ENCODE results near the gene EXOC6. TPM values are rescaled to one million over a fixed set of nuclear protein-coding genes. Genes with fewer than 3 reads are reported as not detected.

EXOC6 gene
- total and polyA plus RNA-seq, 2 of the 13 experiments (the other 11 are each of a cell fraction or from before 2014, with no cell fraction given) = 22.2 to 29.2 TPM

- TF ChIP-seq ZSCAN9 (CRISPR knock-in tag; IDR thresholded peaks at IDR 0.05; ENCODE audit: borderline replicate concordance) (peak; percentile 73; the same call in 1 of the 2 replicates), PPARG (CRISPR knock-in tag; conservative IDR thresholded peaks at IDR 0.05) (peak; percentile 41; the same call in 1 of the 2 replicates), ZNF572 (CRISPR knock-in tag; IDR thresholded peaks at IDR 0.05) (no peak), ZBTB38 (CRISPR knock-in tag; IDR thresholded peaks at IDR 0.05) (no peak), HNRNPLL (IDR thresholded peaks at IDR 0.05; ENCODE audit: low read depth, low read length, poor library complexity, severe bottlenecking) (no peak), PRPF4 (IDR thresholded peaks at IDR 0.05; ENCODE audit: low read depth, low read length, poor library complexity, severe bottlenecking) (no peak), ZNF614 (CRISPR knock-in tag; IDR thresholded peaks at IDR 0.05; ENCODE audit: borderline replicate concordance) (peak; percentile 49; the same call in 1 of the 2 replicates), ZNF326 (CRISPR knock-in tag; IDR thresholded peaks at IDR 0.05; ENCODE audit: borderline replicate concordance) (no peak), ZNF644 (CRISPR knock-in tag; IDR thresholded peaks at IDR 0.05; ENCODE audit: low read depth) (peak; percentile 77; the same call in 1 of the 2 replicates), ZNF788 (CRISPR knock-in tag; IDR thresholded peaks at IDR 0.05; ENCODE audit: borderline replicate concordance) (no peak), IRF2 (CRISPR knock-in tag; IDR thresholded peaks at IDR 0.05) (peak; percentile 68; the same call in 1 of the 2 replicates), HNF4A (CRISPR knock-in tag; IDR thresholded peaks at IDR 0.05) (peak; percentile 30; the same call in 1 of the 2 replicates), HMG20B (CRISPR knock-in tag; conservative IDR thresholded peaks at IDR 0.05) (0 out of 2 replicates have a peak, but pooled peaks have one; percentile 50), SIX1 (CRISPR knock-in tag; IDR thresholded peaks at IDR 0.05; ENCODE audit: borderline replicate concordance) (no peak), ZNF749 (CRISPR knock-in tag; IDR thresholded peaks at IDR 0.05; ENCODE audit: borderline replicate concordance) (no peak)
- TF ChIP-seq, protein P1, sequence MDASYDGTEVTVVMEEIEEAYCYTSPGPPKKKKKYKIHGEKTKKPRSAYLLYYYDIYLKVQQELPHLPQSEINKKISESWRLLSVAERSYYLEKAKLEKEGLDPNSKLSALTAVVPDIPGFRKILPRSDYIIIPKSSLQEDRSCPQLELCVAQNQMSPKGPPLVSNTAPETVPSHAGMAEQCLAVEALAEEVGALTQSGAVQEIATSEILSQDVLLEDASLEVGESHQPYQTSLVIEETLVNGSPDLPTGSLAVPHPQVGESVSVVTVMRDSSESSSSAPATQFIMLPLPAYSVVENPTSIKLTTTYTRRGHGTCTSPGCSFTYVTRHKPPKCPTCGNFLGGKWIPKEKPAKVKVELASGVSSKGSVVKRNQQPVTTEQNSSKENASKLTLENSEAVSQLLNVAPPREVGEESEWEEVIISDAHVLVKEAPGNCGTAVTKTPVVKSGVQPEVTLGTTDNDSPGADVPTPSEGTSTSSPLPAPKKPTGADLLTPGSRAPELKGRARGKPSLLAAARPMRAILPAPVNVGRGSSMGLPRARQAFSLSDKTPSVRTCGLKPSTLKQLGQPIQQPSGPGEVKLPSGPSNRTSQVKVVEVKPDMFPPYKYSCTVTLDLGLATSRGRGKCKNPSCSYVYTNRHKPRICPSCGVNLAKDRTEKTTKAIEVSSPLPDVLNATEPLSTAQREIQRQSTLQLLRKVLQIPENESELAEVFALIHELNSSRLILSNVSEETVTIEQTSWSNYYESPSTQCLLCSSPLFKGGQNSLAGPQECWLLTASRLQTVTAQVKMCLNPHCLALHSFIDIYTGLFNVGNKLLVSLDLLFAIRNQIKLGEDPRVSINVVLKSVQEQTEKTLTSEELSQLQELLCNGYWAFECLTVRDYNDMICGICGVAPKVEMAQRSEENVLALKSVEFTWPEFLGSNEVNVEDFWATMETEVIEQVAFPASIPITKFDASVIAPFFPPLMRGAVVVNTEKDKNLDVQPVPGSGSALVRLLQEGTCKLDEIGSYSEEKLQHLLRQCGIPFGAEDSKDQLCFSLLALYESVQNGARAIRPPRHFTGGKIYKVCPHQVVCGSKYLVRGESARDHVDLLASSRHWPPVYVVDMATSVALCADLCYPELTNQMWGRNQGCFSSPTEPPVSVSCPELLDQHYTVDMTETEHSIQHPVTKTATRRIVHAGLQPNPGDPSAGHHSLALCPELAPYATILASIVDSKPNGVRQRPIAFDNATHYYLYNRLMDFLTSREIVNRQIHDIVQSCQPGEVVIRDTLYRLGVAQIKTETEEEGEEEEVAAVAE (CRISPR knock-in tag; IDR thresholded peaks at IDR 0.05; ENCODE audit: borderline replicate concordance) = peak; percentile 38; the same call in 1 of the 2 replicates
- TF ChIP-seq, protein P2, sequence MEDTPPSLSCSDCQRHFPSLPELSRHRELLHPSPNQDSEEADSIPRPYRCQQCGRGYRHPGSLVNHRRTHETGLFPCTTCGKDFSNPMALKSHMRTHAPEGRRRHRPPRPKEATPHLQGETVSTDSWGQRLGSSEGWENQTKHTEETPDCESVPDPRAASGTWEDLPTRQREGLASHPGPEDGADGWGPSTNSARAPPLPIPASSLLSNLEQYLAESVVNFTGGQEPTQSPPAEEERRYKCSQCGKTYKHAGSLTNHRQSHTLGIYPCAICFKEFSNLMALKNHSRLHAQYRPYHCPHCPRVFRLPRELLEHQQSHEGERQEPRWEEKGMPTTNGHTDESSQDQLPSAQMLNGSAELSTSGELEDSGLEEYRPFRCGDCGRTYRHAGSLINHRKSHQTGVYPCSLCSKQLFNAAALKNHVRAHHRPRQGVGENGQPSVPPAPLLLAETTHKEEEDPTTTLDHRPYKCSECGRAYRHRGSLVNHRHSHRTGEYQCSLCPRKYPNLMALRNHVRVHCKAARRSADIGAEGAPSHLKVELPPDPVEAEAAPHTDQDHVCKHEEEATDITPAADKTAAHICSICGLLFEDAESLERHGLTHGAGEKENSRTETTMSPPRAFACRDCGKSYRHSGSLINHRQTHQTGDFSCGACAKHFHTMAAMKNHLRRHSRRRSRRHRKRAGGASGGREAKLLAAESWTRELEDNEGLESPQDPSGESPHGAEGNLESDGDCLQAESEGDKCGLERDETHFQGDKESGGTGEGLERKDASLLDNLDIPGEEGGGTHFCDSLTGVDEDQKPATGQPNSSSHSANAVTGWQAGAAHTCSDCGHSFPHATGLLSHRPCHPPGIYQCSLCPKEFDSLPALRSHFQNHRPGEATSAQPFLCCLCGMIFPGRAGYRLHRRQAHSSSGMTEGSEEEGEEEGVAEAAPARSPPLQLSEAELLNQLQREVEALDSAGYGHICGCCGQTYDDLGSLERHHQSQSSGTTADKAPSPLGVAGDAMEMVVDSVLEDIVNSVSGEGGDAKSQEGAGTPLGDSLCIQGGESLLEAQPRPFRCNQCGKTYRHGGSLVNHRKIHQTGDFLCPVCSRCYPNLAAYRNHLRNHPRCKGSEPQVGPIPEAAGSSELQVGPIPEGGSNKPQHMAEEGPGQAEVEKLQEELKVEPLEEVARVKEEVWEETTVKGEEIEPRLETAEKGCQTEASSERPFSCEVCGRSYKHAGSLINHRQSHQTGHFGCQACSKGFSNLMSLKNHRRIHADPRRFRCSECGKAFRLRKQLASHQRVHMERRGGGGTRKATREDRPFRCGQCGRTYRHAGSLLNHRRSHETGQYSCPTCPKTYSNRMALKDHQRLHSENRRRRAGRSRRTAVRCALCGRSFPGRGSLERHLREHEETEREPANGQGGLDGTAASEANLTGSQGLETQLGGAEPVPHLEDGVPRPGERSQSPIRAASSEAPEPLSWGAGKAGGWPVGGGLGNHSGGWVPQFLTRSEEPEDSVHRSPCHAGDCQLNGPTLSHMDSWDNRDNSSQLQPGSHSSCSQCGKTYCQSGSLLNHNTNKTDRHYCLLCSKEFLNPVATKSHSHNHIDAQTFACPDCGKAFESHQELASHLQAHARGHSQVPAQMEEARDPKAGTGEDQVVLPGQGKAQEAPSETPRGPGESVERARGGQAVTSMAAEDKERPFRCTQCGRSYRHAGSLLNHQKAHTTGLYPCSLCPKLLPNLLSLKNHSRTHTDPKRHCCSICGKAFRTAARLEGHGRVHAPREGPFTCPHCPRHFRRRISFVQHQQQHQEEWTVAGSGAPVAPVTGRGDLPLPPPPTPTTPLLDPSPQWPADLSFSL (CRISPR knock-in tag; IDR thresholded peaks at IDR 0.05) = no peak
These were observed 43.8 kb downstream of the EXOC6 start (continued) for GRCh38 chr10:92891885-92892690.
